ENCODE data around the gene SEC22A.

SEC22A gene

GRCh38 chr3:123201557-123202427, at the start of gene SEC22A:
Gene SEC22A (plus strand): TSS chr3:123201943. CDS start chr3:123209218, 7,275 bp downstream.
- peak; percentile 74 for DNase-seq (ENCODE audit: low read depth, low spot score)

GRCh38 chr3:123152687-123153086, 49.1 kb upstream of the SEC22A start:
- DNase-seq (ENCODE audit: low read depth, low spot score), result no peak

GRCh38 chr3:123153125-123154019, 48.4 kb upstream of the SEC22A start:
- DNase-seq (ENCODE audit: low read depth, low spot score), result no peak

- DNase-seq (ENCODE audit: low read depth, low spot score), result no peak
These were observed 47.4 kb upstream of the SEC22A start for GRCh38 chr3:123154020-123154985.

- DNase-seq (ENCODE audit: low read depth, low spot score), result no peak
These were observed 46.2 kb upstream of the SEC22A start for GRCh38 chr3:123155471-123156011.

GRCh38 chr3:123156276-123156995, 45.3 kb upstream of the SEC22A start:
- no peak for DNase-seq (ENCODE audit: low read depth, low spot score)

- DNase-seq (ENCODE audit: low read depth, low spot score), result no peak
These were observed 44.5 kb upstream of the SEC22A start for GRCh38 chr3:123157209-123157597.

GRCh38 chr3:123157598-123158287, 44.0 kb upstream of the SEC22A start:
- DNase-seq (ENCODE audit: low read depth, low spot score), result no peak

- no peak for DNase-seq (ENCODE audit: low read depth, low spot score)
These were observed 43.4 kb upstream of the SEC22A start for GRCh38 chr3:123158330-123158729.

GRCh38 chr3:123158899-123159390, 42.8 kb upstream of the SEC22A start:
- DNase-seq (ENCODE audit: low read depth, low spot score), result no peak

GRCh38 chr3:123159926-123160635, 41.7 kb upstream of the SEC22A start:
- no peak for DNase-seq (ENCODE audit: low read depth, low spot score)

GRCh38 chr3:123161167-123161566, 40.6 kb upstream of the SEC22A start:
- no peak for DNase-seq (ENCODE audit: low read depth, low spot score)

GRCh38 chr3:123163141-123163540, 38.6 kb upstream of the SEC22A start:
- DNase-seq (ENCODE audit: low read depth, low spot score), result no peak

- no peak for DNase-seq (ENCODE audit: low read depth, low spot score)
These were observed 36.6 kb upstream of the SEC22A start for GRCh38 chr3:123165163-123165562.

GRCh38 chr3:123167686-123168085, 34.1 kb upstream of the SEC22A start:
- no peak for DNase-seq (ENCODE audit: low read depth, low spot score)

- no peak for DNase-seq (ENCODE audit: low read depth, low spot score)
These were observed 33.6 kb upstream of the SEC22A start for GRCh38 chr3:123168122-123168521.

GRCh38 chr3:123168605-123169004, 33.1 kb upstream of the SEC22A start:
- DNase-seq (ENCODE audit: low read depth, low spot score), result no peak

- no peak for DNase-seq (ENCODE audit: low read depth, low spot score)
These were observed 32.2 kb upstream of the SEC22A start for GRCh38 chr3:123169492-123169929.

- no peak for DNase-seq (ENCODE audit: low read depth, low spot score)
These were observed 31.8 kb upstream of the SEC22A start for GRCh38 chr3:123169930-123170329.
